GM19455 (cell line): ENCODE data around the gene SLC35B1.
"Not testable (repeated sequence)": the region's sequence is repeated elsewhere in the genome, so short reads cannot be mapped to it uniquely, and the experiment has no call there.

Experiments used
- ATAC-seq: cut with Tn5 transposase; IDR thresholded peaks from one replicate; pipeline ENCODE4 v1.9.1; 2021; ENCODE audit not compliant: unreplicated experiment

The SLC35B1 gene

DNA sequence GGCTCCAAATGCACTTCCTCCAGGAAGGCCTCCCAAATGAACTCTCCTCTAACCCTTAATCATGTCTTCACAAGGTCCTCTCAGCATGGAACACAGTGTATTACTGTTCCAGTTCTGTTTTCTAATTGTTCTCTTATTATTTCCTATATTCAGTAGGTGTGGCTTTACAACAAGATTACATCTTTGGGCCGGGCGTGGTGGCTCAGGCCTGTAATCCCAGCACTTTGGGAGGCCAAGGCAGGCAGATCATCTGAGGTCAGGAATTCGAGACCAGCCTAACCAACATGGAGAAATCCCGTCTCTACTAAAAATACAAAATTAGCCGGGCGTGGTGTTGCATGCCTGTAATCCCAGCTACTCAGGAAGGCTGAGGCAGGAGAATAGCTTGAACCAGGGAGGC lies 34.1 kb downstream of the SLC35B1 start:
- not testable (repeated sequence) for ATAC-seq

DNA sequence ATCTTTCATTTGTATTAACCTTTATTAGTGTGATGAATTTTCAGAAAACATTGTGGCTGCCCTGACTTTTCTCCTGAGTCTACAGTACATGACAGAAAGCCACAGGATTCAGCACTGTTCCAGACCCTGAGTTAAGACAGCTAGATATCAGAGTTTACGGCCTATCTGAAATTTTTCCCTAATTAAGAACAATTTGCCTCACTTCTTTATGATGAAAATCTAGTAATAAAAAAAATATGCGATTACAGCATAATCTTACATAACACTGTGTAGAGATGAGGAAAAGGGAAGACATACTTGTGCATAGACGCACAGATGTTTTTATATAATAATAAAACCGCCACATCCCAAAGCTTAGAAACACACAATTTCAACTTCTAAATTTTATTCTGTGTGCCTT lies 37.1 kb downstream of the SLC35B1 start:
- no peak for ATAC-seq

- no peak for ATAC-seq
Measured at GRCh38 chr17:49670002-49670401, 37.8 kb downstream of the SLC35B1 start.

GRCh38 chr17:49667854-49668253 lies 39.9 kb downstream of the SLC35B1 start:
- no peak for ATAC-seq

- no peak for ATAC-seq
Measured at GRCh38 chr17:49664706-49665211, 43.0 kb downstream of the SLC35B1 start.

GRCh38 chr17:49659661-49660382 lies 47.9 kb downstream of the SLC35B1 start:
- no peak for ATAC-seq

DNA sequence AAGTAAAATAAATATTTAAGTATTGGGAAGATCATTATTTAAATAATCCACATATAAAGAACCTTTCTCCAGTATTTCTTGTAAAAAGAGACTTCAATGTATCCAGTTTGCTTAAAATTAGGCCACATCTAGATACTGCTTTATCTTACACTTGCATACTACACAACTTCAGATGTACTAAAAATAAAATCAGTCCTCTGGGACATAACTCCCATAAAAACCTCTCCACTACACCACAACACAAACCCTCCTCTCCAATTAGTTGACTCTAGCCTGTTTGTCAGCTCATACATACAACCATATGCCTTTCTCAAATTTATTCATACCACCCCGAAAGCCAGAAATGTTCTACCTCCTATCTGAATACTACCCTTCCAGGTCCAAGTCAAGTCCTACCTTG lies 51.5 kb downstream of the SLC35B1 start:
- ATAC-seq, result no peak
